GM19463 (cell line): ENCODE results near the gene ATAD1.

Source experiments
- ATAC-seq: cut with Tn5 transposase; IDR thresholded peaks from one replicate; pipeline ENCODE4 v1.9.1; 2021; ENCODE audit warnings: mild to moderate bottlenecking, moderate library complexity; ENCODE audit not compliant: unreplicated experiment

Gene ATAD1

GRCh38 chr10:87722716-87723115 lies 95.3 kb downstream of the ATAD1 start:
- no peak for ATAC-seq

- no peak for ATAC-seq
These were observed 96.2 kb downstream of the ATAD1 start for GRCh38 chr10:87721781-87722180.

DNA sequence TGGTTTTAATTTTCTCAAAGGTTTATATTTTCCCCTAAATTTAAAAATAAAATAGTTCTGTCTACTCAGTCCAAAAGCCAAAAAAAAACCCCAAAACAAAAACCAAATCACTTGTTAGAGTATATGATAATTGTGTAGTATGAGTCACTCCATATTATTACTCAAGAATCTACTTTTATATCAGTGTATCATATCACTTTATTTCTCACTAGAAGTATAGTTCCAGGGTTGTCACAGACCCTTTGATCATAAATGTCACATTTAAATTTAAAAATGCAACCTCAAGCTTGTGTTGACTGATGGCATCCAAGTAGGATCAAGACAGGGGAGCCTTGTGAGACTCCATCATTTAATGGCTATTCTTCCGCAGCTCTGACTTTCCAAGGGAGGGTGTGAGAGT lies 97.4 kb downstream of the ATAD1 start:
- no peak for ATAC-seq

- ATAC-seq = no peak
These were observed 101.7 kb downstream of the ATAD1 start for GRCh38 chr10:87716348-87716670.

- ATAC-seq = no peak
These were observed 102.3 kb downstream of the ATAD1 start for GRCh38 chr10:87715552-87716347.

DNA sequence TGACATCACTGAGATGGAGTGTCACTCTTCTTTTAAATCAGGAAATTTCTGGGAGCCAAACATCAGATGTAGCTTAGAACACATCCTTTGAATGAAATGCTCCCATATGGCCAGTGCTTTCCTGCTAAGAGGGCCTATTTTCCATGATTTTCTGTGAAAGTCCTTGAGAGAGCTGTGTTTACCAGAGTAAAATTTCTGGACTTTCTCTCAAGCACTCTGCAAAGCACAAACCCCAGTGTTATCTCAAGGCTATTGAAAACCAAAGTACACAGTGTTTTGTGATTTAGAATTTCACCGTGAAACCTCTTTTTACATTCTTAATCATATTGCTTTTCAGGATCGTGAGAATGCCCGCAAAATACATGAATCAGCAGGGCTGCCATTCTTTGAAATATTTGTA lies 104.3 kb downstream of the ATAD1 start:
- no peak for ATAC-seq

DNA sequence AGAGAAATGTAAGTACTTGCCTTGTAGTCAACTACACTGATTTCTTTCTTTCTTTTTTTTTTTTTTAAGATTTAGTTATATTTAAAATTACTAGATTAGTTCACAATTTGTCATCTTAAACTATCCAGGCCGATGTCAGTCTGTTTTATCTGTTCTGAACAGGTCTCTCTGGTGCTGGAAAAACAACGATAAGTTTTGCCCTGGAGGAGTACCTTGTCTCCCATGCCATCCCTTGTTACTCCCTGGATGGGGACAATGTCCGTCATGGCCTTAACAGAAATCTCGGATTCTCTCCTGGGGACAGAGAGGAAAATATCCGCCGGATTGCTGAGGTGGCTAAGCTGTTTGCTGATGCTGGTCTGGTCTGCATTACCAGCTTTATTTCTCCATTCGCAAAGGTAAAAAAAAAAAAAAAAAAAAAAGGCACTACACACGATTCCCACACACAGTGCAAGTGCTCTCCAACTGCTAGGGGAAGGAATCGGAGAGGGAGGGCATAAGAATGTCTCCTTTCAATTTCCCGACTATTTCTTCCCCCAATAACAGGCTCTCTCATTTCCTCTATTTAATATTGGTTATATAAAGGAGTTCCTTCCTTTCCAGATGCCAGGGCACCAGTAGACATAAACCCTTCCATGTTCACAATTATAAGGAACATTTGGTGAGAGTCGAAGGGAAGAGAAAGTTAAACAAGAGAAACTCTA lies 105.0 kb downstream of the ATAD1 start:
- no peak for ATAC-seq

DNA sequence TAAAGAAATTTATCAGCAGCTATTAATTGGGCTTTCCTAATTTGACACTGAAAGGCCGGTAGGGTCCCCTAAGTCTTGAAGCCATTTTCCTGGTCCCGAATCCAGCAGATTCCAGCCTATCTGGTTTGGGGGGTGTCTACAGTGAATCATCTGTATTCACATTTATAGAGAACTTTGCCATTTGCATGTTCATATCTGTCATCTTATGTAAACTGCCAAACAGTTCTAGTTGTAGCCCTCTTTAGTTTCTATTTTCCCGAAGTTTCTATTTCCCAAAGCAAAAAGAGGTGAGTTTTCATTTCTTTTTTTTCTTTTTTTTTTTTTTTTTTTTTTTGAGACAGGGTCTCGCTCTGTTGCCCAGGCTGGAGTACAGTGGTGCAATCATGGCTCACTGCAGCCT lies 110.8 kb downstream of the ATAD1 start:
- no peak for ATAC-seq

- no peak for ATAC-seq
These were observed 111.3 kb downstream of the ATAD1 start for GRCh38 chr10:87706731-87707130.

DNA sequence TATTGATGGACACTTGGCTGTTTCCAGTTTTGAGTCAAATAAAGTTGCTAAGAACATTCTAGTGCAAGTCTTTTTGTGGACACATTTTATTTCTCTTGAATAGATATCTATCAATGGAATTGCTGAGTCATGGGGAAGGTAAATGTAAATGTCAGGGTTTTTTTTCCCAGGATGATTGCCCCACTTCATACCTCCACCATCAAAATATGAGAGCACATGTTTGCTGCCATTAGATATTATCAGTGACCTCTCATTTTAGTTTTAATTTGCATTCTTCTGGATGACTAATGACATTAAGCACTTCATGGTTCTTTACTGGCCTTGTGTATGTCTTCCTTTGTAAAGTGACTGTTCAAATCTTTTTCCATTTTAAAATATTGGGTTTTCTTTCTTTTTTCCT lies 112.7 kb downstream of the ATAD1 start:
- no peak for ATAC-seq

DNA sequence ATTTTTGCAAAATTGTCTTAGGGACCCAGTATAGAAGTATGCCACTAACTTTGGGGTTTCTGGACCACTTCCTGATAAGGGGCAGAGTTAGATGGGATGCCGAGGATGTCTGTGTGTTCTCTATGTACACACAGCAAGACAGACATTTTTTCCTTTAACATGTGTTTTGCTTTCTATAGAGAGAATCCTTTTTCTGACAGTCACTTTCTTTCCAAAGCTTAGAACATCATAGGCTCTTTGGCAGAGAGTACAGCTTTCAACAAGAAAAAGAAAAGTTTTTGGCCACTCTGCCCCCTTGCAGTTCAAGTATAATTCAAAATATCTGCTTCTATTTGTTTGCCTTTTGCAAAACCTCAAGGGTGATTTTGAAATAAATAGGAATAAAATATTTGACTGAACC lies 114.3 kb downstream of the ATAD1 start:
- ATAC-seq = no peak

GRCh38 chr10:87702973-87703294 lies 115.1 kb downstream of the ATAD1 start:
- ATAC-seq = no peak

- no peak for ATAC-seq
These were observed 115.6 kb downstream of the ATAD1 start for GRCh38 chr10:87702260-87702972.
